ENCODE data around the gene SPP1.
"Not testable (repeated sequence)": the region's sequence is repeated elsewhere in the genome, so short reads cannot be mapped to it uniquely, and the experiment has no call there.

The SPP1 gene

GRCh38 chr4:88010966-88011365, 35.5 kb downstream of the SPP1 start:
- Histone ChIP-seq H3K4me1 (ENCODE audit: control insufficient read depth, low read depth, low read length) (peaks cover 23% of the 10 kb centered on the region), H3K36me3 (ENCODE audit: control insufficient read depth, low read depth, low read length) (no peaks in the 10 kb centered on the region), H3K4me3 (ENCODE audit: low read length) (no peak overlapping the region), H3K9ac (ENCODE audit: low read length) (no peak overlapping the region), H3K9me3 (ENCODE audit: control insufficient read depth, low read depth, low read length) (no peaks in the 10 kb centered on the region), H3K27me3 (ENCODE audit: control insufficient read depth, insufficient read depth, low read length) (peaks cover 12% of the 10 kb centered on the region), H3K27ac (ENCODE audit: low read length) (no peak overlapping the region)

GRCh38 chr4:88012647-88013046, 37.1 kb downstream of the SPP1 start:
- no peak overlapping the region for H3K27ac ChIP-seq (ENCODE audit: low read length)
- H3K4me3 ChIP-seq (ENCODE audit: low read length): no peak overlapping the region

GRCh38 chr4:88014386-88014905, 38.9 kb downstream of the SPP1 start:
- H3K27me3 ChIP-seq (ENCODE audit: control insufficient read depth, insufficient read depth, low read length): no peaks in the 10 kb centered on the region
- H3K27ac ChIP-seq (ENCODE audit: low read length): no peak overlapping the region
- H3K4me3 ChIP-seq (ENCODE audit: low read length): no peak overlapping the region
- no peaks in the 10 kb centered on the region for H3K9me3 ChIP-seq (ENCODE audit: control insufficient read depth, low read depth, low read length)
- peaks cover 11% of the 10 kb centered on the region for H3K4me1 ChIP-seq (ENCODE audit: control insufficient read depth, low read depth, low read length)
- no peak overlapping the region for H3K9ac ChIP-seq (ENCODE audit: low read length)
- H3K36me3 ChIP-seq (ENCODE audit: control insufficient read depth, low read depth, low read length): peaks cover 2% of the 10 kb centered on the region

More at GRCh38 chr4:88012647-88013046, 37.1 kb downstream of the SPP1 start:
- no peaks in the 10 kb centered on the region for H3K9me3 ChIP-seq (ENCODE audit: control insufficient read depth, low read depth, low read length)
- H3K4me1 ChIP-seq (ENCODE audit: control insufficient read depth, low read depth, low read length): peaks cover 15% of the 10 kb centered on the region
- no peaks in the 10 kb centered on the region for H3K27me3 ChIP-seq (ENCODE audit: control insufficient read depth, insufficient read depth, low read length)
- H3K9ac ChIP-seq (ENCODE audit: low read length): no peak overlapping the region
- no peaks in the 10 kb centered on the region for H3K36me3 ChIP-seq (ENCODE audit: control insufficient read depth, low read depth, low read length)

- Histone ChIP-seq H3K9ac (ENCODE audit: low read length) (no peak overlapping the region), H3K4me3 (ENCODE audit: low read length) (no peak overlapping the region), H3K27me3 (ENCODE audit: control insufficient read depth, insufficient read depth, low read length) (no peaks in the 10 kb centered on the region), H3K36me3 (ENCODE audit: control insufficient read depth, low read depth, low read length) (peaks cover 15% of the 10 kb centered on the region), H3K4me1 (ENCODE audit: control insufficient read depth, low read depth, low read length) (peaks cover 2% of the 10 kb centered on the region), H3K9me3 (ENCODE audit: control insufficient read depth, low read depth, low read length) (no peaks in the 10 kb centered on the region), H3K27ac (ENCODE audit: low read length) (no peak overlapping the region)
Measured at GRCh38 chr4:88015659-88016295, 40.3 kb downstream of the SPP1 start.

GRCh38 chr4:88017516-88018297, 42.2 kb downstream of the SPP1 start:
- Histone ChIP-seq H3K36me3 (ENCODE audit: control insufficient read depth, low read depth, low read length) (peaks cover 29% of the 10 kb centered on the region), H3K4me1 (ENCODE audit: control insufficient read depth, low read depth, low read length) (no peaks in the 10 kb centered on the region), H3K9me3 (ENCODE audit: control insufficient read depth, low read depth, low read length) (no peaks in the 10 kb centered on the region), H3K27me3 (ENCODE audit: control insufficient read depth, insufficient read depth, low read length) (no peaks in the 10 kb centered on the region), H3K27ac (ENCODE audit: low read length) (no peak overlapping the region), H3K9ac (ENCODE audit: low read length) (no peak overlapping the region), H3K4me3 (ENCODE audit: low read length) (no peak overlapping the region)

- Histone ChIP-seq H3K27ac (ENCODE audit: low read length) (no peak overlapping the region), H3K9me3 (ENCODE audit: control insufficient read depth, low read depth, low read length) (no peaks in the 10 kb centered on the region), H3K27me3 (ENCODE audit: control insufficient read depth, insufficient read depth, low read length) (no peaks in the 10 kb centered on the region), H3K4me3 (ENCODE audit: low read length) (no peak overlapping the region), H3K9ac (ENCODE audit: low read length) (no peak overlapping the region), H3K4me1 (ENCODE audit: control insufficient read depth, low read depth, low read length) (no peaks in the 10 kb centered on the region), H3K36me3 (ENCODE audit: control insufficient read depth, low read depth, low read length) (peaks cover 32% of the 10 kb centered on the region)
Measured at GRCh38 chr4:88018466-88018865, 43.0 kb downstream of the SPP1 start.

- Histone ChIP-seq H3K9me3 (ENCODE audit: control insufficient read depth, low read depth, low read length) (peaks cover 6% of the 10 kb centered on the region), H3K4me1 (ENCODE audit: control insufficient read depth, low read depth, low read length) (no peaks in the 10 kb centered on the region), H3K27ac (ENCODE audit: low read length) (no peak overlapping the region), H3K27me3 (ENCODE audit: control insufficient read depth, insufficient read depth, low read length) (no peaks in the 10 kb centered on the region), H3K9ac (ENCODE audit: low read length) (no peak overlapping the region), H3K4me3 (ENCODE audit: low read length) (no peak overlapping the region), H3K36me3 (ENCODE audit: control insufficient read depth, low read depth, low read length) (peaks cover 39% of the 10 kb centered on the region)
Measured at GRCh38 chr4:88021824-88022223, 46.3 kb downstream of the SPP1 start.

- Histone ChIP-seq H3K4me1 (ENCODE audit: control insufficient read depth, low read depth, low read length) (no peaks in the 10 kb centered on the region), H3K9ac (ENCODE audit: low read length) (no peak overlapping the region), H3K27ac (ENCODE audit: low read length) (no peak overlapping the region), H3K36me3 (ENCODE audit: control insufficient read depth, low read depth, low read length) (peaks cover 39% of the 10 kb centered on the region), H3K9me3 (ENCODE audit: control insufficient read depth, low read depth, low read length) (peaks cover 6% of the 10 kb centered on the region), H3K27me3 (ENCODE audit: control insufficient read depth, insufficient read depth, low read length) (no peaks in the 10 kb centered on the region), H3K4me3 (ENCODE audit: low read length) (no peak overlapping the region)
Measured at GRCh38 chr4:88022289-88022688, 46.8 kb downstream of the SPP1 start.

- H3K9me3 ChIP-seq (ENCODE audit: control insufficient read depth, low read depth, low read length); H3K27me3 ChIP-seq (ENCODE audit: control insufficient read depth, insufficient read depth, low read length); H3K4me3 ChIP-seq (ENCODE audit: low read length); H3K4me1 ChIP-seq (ENCODE audit: control insufficient read depth, low read depth, low read length); H3K27ac ChIP-seq (ENCODE audit: low read length); H3K9ac ChIP-seq (ENCODE audit: low read length): not testable (repeated sequence)
- H3K36me3 ChIP-seq (ENCODE audit: control insufficient read depth, low read depth, low read length): peaks cover 30% of the 10 kb centered on the region
Measured at GRCh38 chr4:88025868-88026661, 50.6 kb downstream of the SPP1 start.

- no peak overlapping the region for H3K9ac ChIP-seq (ENCODE audit: low read length)
- H3K27me3 ChIP-seq (ENCODE audit: control insufficient read depth, insufficient read depth, low read length): no peaks in the 10 kb centered on the region
- H3K4me3 ChIP-seq (ENCODE audit: low read length): no peak overlapping the region
- H3K27ac ChIP-seq (ENCODE audit: low read length): no peak overlapping the region
- peaks cover 22% of the 10 kb centered on the region for H3K36me3 ChIP-seq (ENCODE audit: control insufficient read depth, low read depth, low read length)
- peaks cover 6% of the 10 kb centered on the region for H3K9me3 ChIP-seq (ENCODE audit: control insufficient read depth, low read depth, low read length)
- H3K4me1 ChIP-seq (ENCODE audit: control insufficient read depth, low read depth, low read length): no peaks in the 10 kb centered on the region
Measured at GRCh38 chr4:88027611-88028608, 52.4 kb downstream of the SPP1 start.

Data from iPS-18a (cell line).